PC-3 (cell line): ENCODE data around the gene ABCC10.

Experiments
- CTCF ChIP-seq: fragments of 300-600 bp; sonication (generic); conservative IDR thresholded peaks from 2 replicates; pipeline ENCODE4 v1.5.1; 2017; ENCODE audit warnings: antibody characterized with exemption, low read depth, mild to moderate bottlenecking, low read length
- EZH2 ChIP-seq: fragments of 300-600 bp; sonication (generic); IDR thresholded peaks from one replicate; pipeline ENCODE4 v1.6.1; 2017; ENCODE audit warnings: antibody characterized with exemption, mild to moderate bottlenecking, low read length; ENCODE audit not compliant: unreplicated experiment

GRCh38 chr6:43435682-43436437, 8.5 kb downstream of the ABCC10 start:
- no peak for TF ChIP-seq CTCF
- no peak for TF ChIP-seq EZH2
